GM21786 (cell line): Measurements from ENCODE around the gene SRXN1.
"Not testable (repeated sequence)": the region's sequence is repeated elsewhere in the genome, so short reads cannot be mapped to it uniquely, and the experiment has no call there.

ENCODE experiments used
- ATAC-seq: cut with Tn5 transposase; IDR thresholded peaks from one replicate; pipeline ENCODE4 v1.9.1; 2021; ENCODE audit not compliant: unreplicated experiment

Gene SRXN1

GRCh38 chr20:653110-653589 is at the start of gene SRXN1:
SRXN1 (minus strand) TSS chr20:653200; CDS start chr20:653185, 15 bp downstream.
- ATAC-seq: peak; percentile 71

GRCh38 chr20:701401-702129 is 48.6 kb upstream of the SRXN1 start:
- no peak for ATAC-seq

- ATAC-seq: no peak
Measured at GRCh38 chr20:699811-700338, 46.9 kb upstream of the SRXN1 start.

- ATAC-seq: no peak
Measured at GRCh38 chr20:699342-699741, 46.3 kb upstream of the SRXN1 start.

- no peak for ATAC-seq
Measured at GRCh38 chr20:698276-698675, 45.3 kb upstream of the SRXN1 start.

GRCh38 chr20:697826-698225 is 44.8 kb upstream of the SRXN1 start:
- ATAC-seq: no peak

GRCh38 chr20:695165-695866 is 42.3 kb upstream of the SRXN1 start:
- no peak for ATAC-seq

GRCh38 chr20:694496-694895 is 41.5 kb upstream of the SRXN1 start:
- ATAC-seq: no peak

- ATAC-seq: not testable (repeated sequence)
Measured at GRCh38 chr20:693786-694185, 40.8 kb upstream of the SRXN1 start.

- ATAC-seq: no peak
Measured at GRCh38 chr20:692044-692443, 39.0 kb upstream of the SRXN1 start.

- ATAC-seq: no peak
Measured at GRCh38 chr20:689947-690346, 36.9 kb upstream of the SRXN1 start.

GRCh38 chr20:689348-689747 is 36.3 kb upstream of the SRXN1 start:
- no peak for ATAC-seq

- ATAC-seq: no peak
Measured at GRCh38 chr20:688809-689212, 35.8 kb upstream of the SRXN1 start.

GRCh38 chr20:687468-688203 is 34.6 kb upstream of the SRXN1 start:
- ATAC-seq: no peak

- ATAC-seq: no peak
Measured at GRCh38 chr20:684676-685319, 31.8 kb upstream of the SRXN1 start.

GRCh38 chr20:682123-682522 is 29.1 kb upstream of the SRXN1 start:
- no peak for ATAC-seq

- ATAC-seq: no peak
Measured at GRCh38 chr20:680638-681187, 27.7 kb upstream of the SRXN1 start.

- no peak for ATAC-seq
Measured at GRCh38 chr20:677957-678356, 25.0 kb upstream of the SRXN1 start.

- ATAC-seq: no peak
Measured at GRCh38 chr20:676967-677366, 24.0 kb upstream of the SRXN1 start.

GRCh38 chr20:676315-676937 is 23.4 kb upstream of the SRXN1 start:
- no peak for ATAC-seq
